ENCODE data around the gene ATXN1.

The ATXN1 gene

GRCh38 chr6:16249971-16250370 is 511.3 kb downstream of the ATXN1 start:
- TF ChIP-seq CTBP1 (IDR thresholded peaks at IDR 0.05; ENCODE audit: borderline replicate concordance) (no peak), FOXM1 (IDR thresholded peaks at IDR 0.05; ENCODE audit: borderline replicate concordance) (no peak), LEF1 (IDR thresholded peaks at IDR 0.05; ENCODE audit: borderline replicate concordance) (no peak), SUZ12 (IDR thresholded peaks at IDR 0.05) (no peak), ZNF384 (IDR thresholded peaks at IDR 0.05) (no peak), BHLHE40 (IDR thresholded peaks at IDR 0.05; ENCODE audit: borderline replicate concordance) (no peak), TARDBP (IDR thresholded peaks at IDR 0.05) (no peak), SP1 (IDR thresholded peaks at IDR 0.05) (no peak), FOXK2 (IDR thresholded peaks at IDR 0.05) (no peak), HDGF (IDR thresholded peaks at IDR 0.05; ENCODE audit: borderline replicate concordance) (no peak), FOXA1 (IDR thresholded peaks at IDR 0.05) (no peak), ELF4 (IDR thresholded peaks at IDR 0.05) (no peak), L3MBTL2 (conservative IDR thresholded peaks at IDR 0.05) (no peak), PKNOX1 (IDR thresholded peaks at IDR 0.05) (no peak), NFRKB (IDR thresholded peaks at IDR 0.05) (no peak), ARNT (IDR thresholded peaks at IDR 0.05) (no peak)
- ChIA-PET CTCF (no interaction called here), POLR2A (no interaction called here)
- DNase-seq (ENCODE audit: extremely low spot score), result no peak

All from HEK293T (cell line).